Testis (tissue), 3 donors: ENCODE measurements around the gene SUV39H1. TPM values are rescaled to one million over a fixed set of nuclear protein-coding genes. Genes with fewer than 3 reads are reported as not detected.
"Not testable (repeated sequence)": the region's sequence is repeated elsewhere in the genome, so short reads cannot be mapped to it uniquely, and the experiment has no call there.

Experiments
- DNase-seq: peaks from one replicate; pipeline ENCODE4 v3.0.0-alpha.2; 2019
- H3K27ac ChIP-seq, 2 donors: fragments of 200-600 bp; sonication (generic); one replicate each; pipeline ENCODE4 v1.5.1; 2019
- H3K27me3 ChIP-seq: fragments of 200-600 bp; sonication (generic); one replicate; pipeline ENCODE4 v1.5.1; 2019
- H3K36me3 ChIP-seq: fragments of 200-600 bp; sonication (generic); one replicate; pipeline ENCODE4 v1.5.1; 2017; ENCODE audit warnings: low read depth; ENCODE audit errors: missing control alignments
- H3K4me1 ChIP-seq: fragments of 200-600 bp; sonication (generic); one replicate; pipeline ENCODE4 v1.5.1; 2019
- H3K4me3 ChIP-seq, 2 donors: fragments of 200-600 bp; sonication (generic); one replicate each; pipeline ENCODE4 v1.5.1; 2017 to 2019
- H3K9me3 ChIP-seq: fragments of 200-600 bp; sonication (generic); one replicate; pipeline ENCODE4 v1.5.1; 2017
- CTCF ChIP-seq, 3 experiments: fragments of 450-650 bp in 2 of 3; fragments of 200-600 bp in 1 of 3; sonication (generic) in 1 of 3; IDR thresholded peaks; one replicate each; pipeline ENCODE4 v1.5.1; 2016 to 2019; ENCODE audit warnings: antibody characterized with exemption in 3 of 3, mild to moderate bottlenecking in 2 of 3, moderate library complexity in 1 of 3
- POLR2A ChIP-seq: fragments of 450-650 bp; IDR thresholded peaks from one replicate; pipeline ENCODE4 v1.6.1; 2017; ENCODE audit warnings: antibody characterized with exemption, mild to moderate bottlenecking, moderate library complexity
- WGBS, 2 donors: methylation state at CpG; one replicate each; pipeline ENCODE4 v1.1.5; 2018; 5-methylcytosine and 5-hydroxymethylcytosine counted together
- intact Hi-C: fragments of 100-400 bp; cut with DNase I; formaldehyde crosslinking; loops from one replicate; pipeline ENCODE4 v1.15.1; 2023; ENCODE audit warnings: low total_unique reads
- polyA plus RNA-seq: library from polyadenylated mRNA; stranded (reverse); fragments of 350-450 nt; fragmentation: Illumina TruSeq; extraction: RNeasy Lipid Tissue Mini Kit (QIAGEN cat#74804); gene quantifications from one replicate; pipeline ENCODE4 v1.2.3, GENCODE V29; 2014; ENCODE audit warnings: low read depth, low replicate concordance; ENCODE audit not compliant: insufficient read depth
- total RNA-seq, 2 donors: library from RNA; depleted of rRNA; stranded (reverse); fragments of >200 nt; gene quantifications; one replicate each; pipeline ENCODE4 v1.2.3, GENCODE V29; 2016

SUV39H1 gene
- total and polyA plus RNA-seq, 3 donors from 2014 or later, result 10.3 to 16.7 (median 16.5) TPM

- no peak overlapping the region for H3K4me3 ChIP-seq
- H3K4me1 ChIP-seq, result no peaks in the 10 kb centered on the region
- H3K36me3 ChIP-seq, result no peaks in the 10 kb centered on the region
- no peak overlapping the region for H3K27ac ChIP-seq
- no peaks in the 10 kb centered on the region for H3K27me3 ChIP-seq
- WGBS, 2 donors, result 56 to 100% methylated on average over 1 to 7 of the region's 10 CpGs
- no peak for DNase-seq
- no peaks in the 10 kb centered on the region for H3K9me3 ChIP-seq
- TF ChIP-seq POLR2A (no peak), CTCF (IDR thresholded peaks at IDR 0.05) (no peak)
- intact Hi-C loops, result no loop called here
Measured at GRCh38 chrX:48681539-48682183, 14.9 kb upstream of the SUV39H1 start.

GRCh38 chrX:48682795-48683194, 13.7 kb upstream of the SUV39H1 start:
- intact Hi-C loops, H3K4me1 ChIP-seq, H3K4me3 ChIP-seq, H3K36me3 ChIP-seq, H3K27me3 ChIP-seq, H3K9me3 ChIP-seq, DNase-seq, H3K27ac ChIP-seq: not testable (repeated sequence)
- 90 to 95% methylated on average over 7 to 10 of the region's 12 CpGs for WGBS, 2 donors

GRCh38 chrX:48683411-48683982, 13.0 kb upstream of the SUV39H1 start, which contains the start of gene WAS:
Gene WAS (plus strand): TSS chrX:48683799. CDS start chrX:48683854, 55 bp downstream.
- TF ChIP-seq POLR2A (no peak), CTCF (IDR thresholded peaks at IDR 0.05) (no peak)
- Histone ChIP-seq H3K27me3 (no peaks in the 10 kb centered on the region), H3K36me3 (no peaks in the 10 kb centered on the region), H3K9me3 (no peaks in the 10 kb centered on the region), H3K4me3 (no peak within 1 kb of the TSS), H3K4me1 (no peaks in the 10 kb centered on the region), H3K27ac (no peak within 1 kb of the TSS)
- no peak for DNase-seq
- intact Hi-C loops, result no loop called here
- 73 to 86% methylated on average over 10 to 13 of the region's 13 CpGs for WGBS, 2 donors

GRCh38 chrX:48684134-48684533, 12.4 kb upstream of the SUV39H1 start:
- DNase-seq, result no peak
- TF ChIP-seq CTCF (IDR thresholded peaks at IDR 0.05) (no peak), POLR2A (no peak)
- Histone ChIP-seq H3K27me3 (no peaks in the 10 kb centered on the region), H3K36me3 (no peaks in the 10 kb centered on the region), H3K4me1 (no peaks in the 10 kb centered on the region), H3K9me3 (no peaks in the 10 kb centered on the region), H3K27ac (no peak overlapping the region), H3K4me3 (no peak overlapping the region)
- WGBS, 2 donors, result 81 to 86% methylated on average over 7 of the region's 7 CpGs
- intact Hi-C loops, result no loop called here

GRCh38 chrX:48685416-48685815, 11.1 kb upstream of the SUV39H1 start:
- H3K36me3 ChIP-seq, result no peaks in the 10 kb centered on the region
- TF ChIP-seq POLR2A (no peak), CTCF (IDR thresholded peaks at IDR 0.05) (no peak)
- no peaks in the 10 kb centered on the region for H3K4me1 ChIP-seq
- no peak overlapping the region for H3K4me3 ChIP-seq
- intact Hi-C loops, result no loop called here
- H3K27ac ChIP-seq, result no peak overlapping the region
- no peaks in the 10 kb centered on the region for H3K27me3 ChIP-seq
- no peaks in the 10 kb centered on the region for H3K9me3 ChIP-seq
- no peak for DNase-seq
- WGBS, 2 donors, result 74 to 93% methylated on average over 9 to 12 of the region's 12 CpGs
